Ramos (cell line): ENCODE measurements around the gene BCAS3.

Source experiments
- in situ Hi-C: fragments of 300-500 bp; cut with MboI; formaldehyde crosslinking; loops from one replicate; pipeline ENCODE4 v1.14.3; 2022; ENCODE audit warnings: low sequenced_read_pairs; ENCODE audit not compliant: unreplicated experiment

The BCAS3 gene

DNA sequence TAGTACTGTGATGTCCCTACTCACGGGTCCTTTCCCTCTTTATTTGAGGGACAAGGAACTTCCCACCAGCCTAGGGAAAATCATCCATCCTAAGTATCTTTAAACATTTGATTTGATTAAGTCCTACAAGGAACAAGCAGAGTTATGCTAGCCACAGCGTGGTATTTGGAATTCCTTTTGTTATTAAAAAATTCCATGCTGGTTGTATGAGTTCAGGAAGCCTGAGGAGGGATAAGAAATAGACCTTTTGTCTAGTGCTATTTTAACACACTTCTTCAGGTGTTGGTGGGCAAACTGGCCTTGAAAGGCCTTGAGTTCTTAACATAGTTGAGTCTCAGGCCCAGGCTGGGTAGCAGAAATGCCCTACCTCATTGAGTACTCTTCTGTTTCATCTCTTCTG is 616.6 kb downstream of the BCAS3 start:
- in situ Hi-C loops = no loop called here

DNA sequence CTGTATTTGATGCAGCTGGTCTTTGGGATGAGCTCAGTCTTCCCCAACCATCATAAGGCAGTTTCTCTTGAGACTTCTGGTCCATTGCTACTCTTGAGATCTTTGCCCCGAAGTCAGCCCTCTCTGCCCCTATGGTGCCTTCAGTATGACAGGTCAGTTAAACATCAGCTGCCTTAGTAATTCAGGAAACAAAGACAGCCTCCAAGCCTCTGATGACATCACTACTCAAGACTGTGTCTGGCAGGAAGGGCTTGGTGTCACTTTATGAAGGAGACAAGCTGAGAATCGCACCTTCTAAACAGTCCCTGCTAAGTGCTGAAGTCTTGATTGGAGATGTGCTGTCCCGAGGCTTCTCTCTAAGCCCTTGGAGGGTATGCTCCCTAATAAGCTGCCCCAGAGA is 617.1 kb downstream of the BCAS3 start:
- in situ Hi-C loops = no loop called here

DNA sequence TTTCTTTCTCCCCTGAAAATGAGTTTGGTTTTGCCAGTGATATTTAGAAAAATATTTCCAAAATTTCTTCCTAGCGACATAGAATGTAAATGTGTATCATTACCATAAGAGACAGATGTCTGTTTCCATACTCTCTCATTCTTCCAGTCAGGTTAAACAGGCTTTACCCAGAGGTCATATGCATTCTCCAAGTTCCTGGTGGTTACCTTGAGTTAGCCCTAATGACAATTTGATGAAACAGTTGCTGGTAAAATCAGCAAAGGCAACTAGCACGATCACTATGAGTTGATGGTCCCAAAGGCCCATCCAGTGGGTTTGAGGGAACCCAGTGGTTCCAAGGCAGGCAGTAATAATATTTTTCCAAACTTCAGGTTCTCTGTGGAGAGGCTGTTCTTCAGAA is 618.4 kb downstream of the BCAS3 start:
- in situ Hi-C loops = no loop called here

DNA sequence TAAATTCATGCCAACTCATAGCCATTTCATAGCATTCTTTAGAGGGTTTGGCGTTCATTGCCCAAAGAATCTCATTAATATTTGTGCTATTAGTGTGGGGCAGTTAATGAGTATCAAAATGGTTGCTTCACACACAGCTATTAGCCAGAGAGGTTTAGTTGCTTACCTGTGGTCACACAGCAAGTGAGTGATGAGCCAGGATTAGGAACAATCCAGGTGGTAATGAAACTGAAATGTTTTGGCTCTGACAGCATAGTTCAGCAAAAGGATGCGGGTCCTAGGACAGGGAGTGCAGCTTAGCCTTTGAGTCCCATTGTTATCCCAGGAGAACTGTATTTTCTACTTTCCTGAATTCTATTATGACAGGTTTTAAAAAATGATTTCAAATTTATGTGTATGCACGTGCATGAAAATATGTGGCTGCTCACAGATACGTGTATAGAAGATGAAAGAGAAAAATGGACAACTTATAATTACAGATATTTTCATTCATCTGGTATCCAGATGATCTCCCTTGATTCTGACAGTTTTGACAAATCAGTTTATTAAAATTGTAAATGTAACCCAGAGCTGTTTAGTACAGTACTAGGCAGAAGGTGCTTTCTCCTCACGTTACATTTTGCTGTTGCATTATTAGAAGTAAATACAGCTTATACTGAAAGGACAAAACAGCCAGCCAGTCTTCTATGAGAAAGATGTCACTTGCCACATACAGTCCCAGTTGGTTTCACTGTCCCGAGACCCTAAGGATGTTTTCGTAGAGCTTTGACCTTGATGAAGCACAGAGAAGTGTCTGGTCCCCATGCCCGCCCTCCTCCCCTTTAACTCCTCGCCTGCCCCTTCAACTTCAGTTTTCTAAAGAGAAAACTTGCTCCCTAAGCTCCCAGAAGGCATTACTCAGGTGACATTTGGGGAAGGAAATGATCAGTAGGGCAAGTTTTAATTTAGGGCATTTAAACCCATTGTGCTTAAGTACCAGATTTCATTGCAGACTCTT is 622.2 kb downstream of the BCAS3 start:
- in situ Hi-C loops = no loop called here

- in situ Hi-C loops = no loop called here
These were observed 625.5 kb downstream of the BCAS3 start for GRCh38 chr17:61302953-61303816.

DNA sequence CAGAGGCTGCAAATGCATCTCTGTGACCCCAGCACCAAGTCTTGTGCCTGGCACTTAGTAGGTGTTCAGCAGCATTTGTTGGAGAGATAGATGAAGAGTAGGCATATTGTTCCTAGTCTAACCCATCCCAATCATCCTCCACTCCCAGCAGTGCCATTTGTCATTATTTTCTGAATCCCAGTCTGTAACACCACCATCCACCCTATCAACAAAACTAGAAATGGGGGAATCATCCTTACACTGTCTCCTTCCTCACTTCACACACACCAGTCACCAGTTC is 626.1 kb downstream of the BCAS3 start:
- in situ Hi-C loops = no loop called here

DNA sequence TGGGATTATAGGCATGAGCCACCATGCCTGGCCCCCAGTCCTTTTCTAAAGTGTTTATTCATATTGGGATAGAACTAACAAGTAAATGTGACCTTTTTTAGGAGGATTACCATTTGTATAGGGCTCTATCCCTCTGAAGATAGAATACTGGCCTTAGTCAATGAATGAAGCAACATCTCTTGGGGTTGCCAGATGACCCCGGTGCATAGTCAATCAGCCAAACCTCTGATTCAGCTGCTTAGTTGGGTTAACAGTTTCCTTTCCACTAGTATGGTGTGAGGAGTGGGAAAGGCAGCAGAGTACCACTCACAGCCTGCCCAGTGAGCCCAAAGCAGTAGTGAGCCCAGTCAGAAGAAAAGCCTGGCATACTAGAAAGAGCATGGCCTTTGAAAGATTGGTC is 627.4 kb downstream of the BCAS3 start:
- in situ Hi-C loops = no loop called here

GRCh38 chr17:61306003-61306402 is 628.4 kb downstream of the BCAS3 start:
- in situ Hi-C loops = no loop called here

- in situ Hi-C loops = no loop called here
These were observed 630.5 kb downstream of the BCAS3 start for GRCh38 chr17:61307905-61308886.

DNA sequence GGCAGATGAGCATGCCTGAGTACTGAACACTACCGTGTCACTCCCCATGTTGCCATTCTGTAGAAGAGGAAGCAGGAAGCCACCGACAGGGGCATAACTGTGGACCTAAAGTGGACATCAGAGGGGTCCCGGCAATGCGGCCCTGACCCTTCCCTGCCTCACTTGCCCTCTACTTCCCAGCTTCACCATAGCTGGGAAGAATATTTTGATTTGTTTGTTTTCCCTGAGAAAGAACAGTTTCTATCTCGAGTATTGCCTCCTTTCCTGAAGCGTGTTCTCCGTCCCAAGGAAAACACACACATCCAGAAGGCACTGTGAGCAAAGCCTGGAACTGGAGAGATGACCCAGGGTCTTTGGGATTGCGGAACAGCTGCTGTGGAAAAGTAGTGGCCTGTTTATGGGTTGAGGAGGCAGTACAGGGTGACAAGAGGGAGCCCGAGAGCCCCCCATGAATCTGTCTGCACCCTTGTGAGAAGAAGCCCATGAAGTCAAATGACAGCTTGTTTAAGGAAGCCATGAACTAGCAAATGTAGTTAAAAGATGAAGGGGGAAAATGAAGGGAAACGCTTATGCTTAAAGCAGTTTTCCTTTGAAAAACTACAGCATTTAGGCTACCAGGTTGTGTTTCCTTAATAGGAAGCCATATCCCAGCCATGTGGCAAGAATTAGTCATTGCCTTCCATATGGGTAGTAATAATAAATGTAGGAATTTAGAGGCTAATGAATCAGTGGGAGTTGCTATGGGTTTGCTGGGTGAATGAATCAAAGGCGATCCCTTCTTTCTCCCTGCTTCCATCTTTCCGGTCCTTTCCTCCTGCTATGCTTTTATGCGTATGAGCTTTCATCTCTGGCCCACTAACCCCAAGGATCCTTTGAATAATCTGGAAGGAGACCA is 632.0 kb downstream of the BCAS3 start:
- in situ Hi-C loops = no loop called here

- in situ Hi-C loops = no loop called here
These were observed 632.9 kb downstream of the BCAS3 start for GRCh38 chr17:61310590-61310989.

DNA sequence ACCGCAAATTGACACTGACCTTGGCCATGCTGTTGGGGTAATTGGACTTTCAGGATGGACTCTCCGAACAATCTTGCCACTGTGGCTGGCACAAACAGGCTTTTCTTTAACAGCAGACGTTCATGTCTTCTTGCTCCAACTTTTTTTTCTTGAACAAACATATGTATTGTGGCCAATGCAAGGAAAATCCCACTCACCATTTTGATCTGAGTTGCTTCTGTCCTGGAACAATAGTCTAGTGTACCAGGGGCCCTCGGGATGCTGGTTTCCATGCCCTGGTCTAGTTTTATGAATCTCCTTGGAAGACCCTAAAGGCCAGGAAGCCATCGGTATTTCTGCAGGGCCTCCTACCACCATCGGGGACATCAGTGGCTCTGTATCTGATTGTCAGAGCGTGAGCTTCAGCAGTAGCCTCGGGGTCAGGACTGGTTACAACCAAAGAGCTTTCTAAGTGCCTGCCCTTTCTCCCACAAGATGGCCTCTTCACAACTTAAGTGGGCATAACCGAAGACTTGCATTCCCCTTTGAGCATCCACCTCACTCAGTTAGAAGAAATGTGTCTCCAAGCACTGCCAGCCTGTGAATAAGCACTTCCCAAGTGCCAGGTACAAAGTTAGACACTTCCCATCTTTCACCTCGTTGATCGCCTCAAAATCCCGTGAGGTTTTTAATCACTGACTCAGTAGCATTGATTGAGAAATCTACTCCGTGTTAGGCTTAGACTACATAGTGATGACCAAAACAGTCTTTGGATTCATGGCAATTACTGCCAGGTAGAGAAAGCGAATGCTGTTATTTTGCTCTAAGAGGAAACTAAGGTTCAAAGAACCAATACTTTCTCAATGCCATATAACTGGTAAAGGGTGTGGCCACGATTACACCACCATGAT is 635.0 kb downstream of the BCAS3 start:
- in situ Hi-C loops = no loop called here

DNA sequence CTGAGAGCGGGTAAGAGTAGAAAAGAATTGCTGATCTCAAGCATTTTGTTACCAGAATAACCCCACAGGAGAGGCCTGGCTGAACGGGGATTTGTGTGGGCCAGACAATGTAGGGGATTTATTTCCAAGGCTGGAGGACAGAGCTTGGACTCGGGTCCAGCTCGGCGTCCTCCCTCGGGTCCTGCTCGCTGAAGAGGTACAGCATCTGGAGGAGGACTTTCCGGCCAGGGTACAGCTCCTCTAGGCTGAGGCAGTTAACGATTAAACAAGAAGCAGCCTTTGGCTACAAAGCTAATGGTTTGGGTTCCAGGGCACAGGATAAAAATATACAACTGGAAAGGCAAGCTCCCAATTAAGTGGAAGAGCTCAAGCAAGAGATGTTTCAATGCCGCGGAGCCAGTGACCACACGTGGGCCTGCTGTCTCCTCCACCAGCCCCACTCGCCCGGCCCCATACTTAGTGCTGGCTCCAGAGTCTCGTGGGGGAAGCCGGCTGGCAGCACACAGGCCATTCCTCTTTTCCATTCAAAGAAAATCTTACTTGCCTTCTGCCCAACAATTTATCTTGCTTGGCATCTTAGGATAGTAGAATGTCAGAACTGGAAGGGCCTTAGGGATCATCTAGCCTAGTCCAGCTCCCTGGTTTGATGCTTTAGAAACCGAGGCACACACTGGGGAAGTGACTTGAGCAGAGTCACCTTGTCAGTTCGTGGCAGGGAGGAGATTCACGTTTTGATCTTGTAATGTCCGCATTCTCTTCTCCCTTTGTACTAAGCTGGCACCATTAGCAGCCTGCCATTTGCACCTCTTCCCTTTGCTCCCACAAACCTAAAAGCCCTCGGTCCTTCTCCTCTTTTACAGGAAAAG is 636.0 kb downstream of the BCAS3 start:
- in situ Hi-C loops = no loop called here

- in situ Hi-C loops = no loop called here
These were observed 636.9 kb downstream of the BCAS3 start for GRCh38 chr17:61314368-61315078.

DNA sequence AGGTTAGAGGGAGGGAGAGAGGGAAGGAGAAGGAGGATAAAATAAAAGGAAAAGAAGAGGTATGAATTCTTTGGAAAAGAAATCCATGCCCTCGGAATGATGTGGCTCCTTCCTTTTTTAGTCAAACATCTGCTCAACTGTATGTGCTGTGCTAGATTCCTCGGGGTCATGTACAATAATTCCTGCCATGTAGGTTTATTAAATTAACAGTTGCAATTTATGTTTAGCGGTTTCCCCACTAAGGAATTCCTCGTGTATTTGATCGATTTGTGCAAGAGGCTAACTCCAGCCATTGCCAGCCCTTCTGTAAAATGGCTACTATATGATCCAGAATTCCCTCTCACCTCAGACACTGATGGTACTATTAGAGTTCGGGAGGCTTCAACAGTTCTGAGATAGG is 639.0 kb downstream of the BCAS3 start:
- in situ Hi-C loops = no loop called here

- in situ Hi-C loops = no loop called here
These were observed 640.1 kb downstream of the BCAS3 start for GRCh38 chr17:61317779-61318178.

DNA sequence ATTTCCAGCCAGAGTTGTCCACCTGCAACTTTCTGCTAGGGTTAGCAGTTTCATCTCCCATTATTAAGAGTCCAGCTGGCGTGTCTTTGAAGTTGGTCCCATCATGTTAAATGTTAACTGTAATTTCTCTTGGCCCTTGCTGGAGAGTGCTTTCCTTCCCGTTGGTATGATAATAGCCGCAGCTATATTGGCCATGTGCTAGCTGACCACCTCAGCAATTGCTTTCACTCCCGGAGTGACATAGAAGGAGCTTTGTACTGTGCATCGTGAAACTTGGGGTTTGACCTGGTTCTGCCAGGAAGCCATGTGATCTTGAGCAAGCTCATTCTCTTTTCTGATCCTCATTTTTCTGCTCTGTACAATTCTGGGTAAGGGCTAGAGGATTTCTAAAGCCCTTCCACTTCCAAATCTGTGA is 641.0 kb downstream of the BCAS3 start:
- in situ Hi-C loops = no loop called here
